ENCODE data around the gene FAR2. TPM values are rescaled to one million over a fixed set of nuclear protein-coding genes. Genes with fewer than 3 reads are reported as not detected.

The FAR2 gene
- polyA plus RNA-seq, 1 donor (not counting 4 experiments of a cell fraction or from before 2014, with no cell fraction given), result 9.2 TPM

DNA sequence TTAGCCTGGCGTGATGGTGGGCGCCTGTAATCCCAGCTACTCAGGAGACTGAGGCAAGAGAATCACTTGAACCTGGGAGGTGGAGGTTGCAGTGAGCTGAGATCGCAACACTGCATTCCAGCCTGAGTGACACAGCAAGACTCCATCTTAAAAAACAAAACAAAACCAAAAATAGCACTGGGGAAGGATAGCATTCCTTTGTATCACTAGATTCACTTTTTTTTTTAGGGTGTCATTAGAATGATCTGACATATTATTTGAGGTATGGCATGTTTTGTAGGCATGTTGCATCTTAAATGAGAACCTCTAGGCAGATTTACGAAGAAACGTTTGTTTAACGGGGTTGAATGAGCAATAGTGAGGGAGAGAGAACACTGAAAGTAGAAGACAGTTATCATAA lies 16.8 kb upstream of the FAR2 start:
- H3K79me2 ChIP-seq (ENCODE audit: control insufficient read depth, insufficient read depth, low read length), result no peaks in the 10 kb centered on the region
- DNase-seq (ENCODE audit: low read depth, low spot score) (no peak), FAIRE-seq (no peak)
- H3K27ac ChIP-seq (ENCODE audit: control insufficient read depth, insufficient read depth, low read length), result no peak overlapping the region
- no peak for TF ChIP-seq EZH2 (IDR thresholded peaks at IDR 0.05; ENCODE audit: low read length)
- TF ChIP-seq, protein P1, sequence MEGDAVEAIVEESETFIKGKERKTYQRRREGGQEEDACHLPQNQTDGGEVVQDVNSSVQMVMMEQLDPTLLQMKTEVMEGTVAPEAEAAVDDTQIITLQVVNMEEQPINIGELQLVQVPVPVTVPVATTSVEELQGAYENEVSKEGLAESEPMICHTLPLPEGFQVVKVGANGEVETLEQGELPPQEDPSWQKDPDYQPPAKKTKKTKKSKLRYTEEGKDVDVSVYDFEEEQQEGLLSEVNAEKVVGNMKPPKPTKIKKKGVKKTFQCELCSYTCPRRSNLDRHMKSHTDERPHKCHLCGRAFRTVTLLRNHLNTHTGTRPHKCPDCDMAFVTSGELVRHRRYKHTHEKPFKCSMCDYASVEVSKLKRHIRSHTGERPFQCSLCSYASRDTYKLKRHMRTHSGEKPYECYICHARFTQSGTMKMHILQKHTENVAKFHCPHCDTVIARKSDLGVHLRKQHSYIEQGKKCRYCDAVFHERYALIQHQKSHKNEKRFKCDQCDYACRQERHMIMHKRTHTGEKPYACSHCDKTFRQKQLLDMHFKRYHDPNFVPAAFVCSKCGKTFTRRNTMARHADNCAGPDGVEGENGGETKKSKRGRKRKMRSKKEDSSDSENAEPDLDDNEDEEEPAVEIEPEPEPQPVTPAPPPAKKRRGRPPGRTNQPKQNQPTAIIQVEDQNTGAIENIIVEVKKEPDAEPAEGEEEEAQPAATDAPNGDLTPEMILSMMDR (optimal IDR thresholded peaks at IDR 0.05 in 1 of 3, IDR thresholded peaks at IDR 0.05 in 1 of 3, conservative IDR thresholded peaks at IDR 0.05 in 1 of 3; ENCODE audit: extremely low read depth in 1 of 3, insufficient read depth in 2 of 3, low read length in 3 of 3), result no peak
- H2AFZ ChIP-seq (ENCODE audit: control insufficient read depth, low read length), result no peak overlapping the region
- no peaks in the 10 kb centered on the region for H3K36me3 ChIP-seq (ENCODE audit: control insufficient read depth in 2 of 2, extremely low read depth in 1 of 2, insufficient read depth in 2 of 2, low read length in 2 of 2)
- no peaks in the 10 kb centered on the region for H4K20me1 ChIP-seq (ENCODE audit: control insufficient read depth, extremely low read depth, insufficient read depth, low read length)
- peaks cover 2% of the 10 kb centered on the region for H3K9me3 ChIP-seq (ENCODE audit: control insufficient read depth, low read depth, low read length)
- dilution Hi-C loops (cut with MboI; ENCODE audit: extremely low pct_ligation_motif_present, low sequenced_read_pairs), result no loop called here
- H3K9me1 ChIP-seq (ENCODE audit: control insufficient read depth, extremely low read depth, insufficient read depth, low read length), result no peaks in the 10 kb centered on the region
- H3K4me1 ChIP-seq (ENCODE audit: control insufficient read depth, extremely low read depth, insufficient read depth, low read length), result peaks cover 3% of the 10 kb centered on the region
- H3K27me3 ChIP-seq (ENCODE audit: control insufficient read depth, extremely low read depth, insufficient read depth, low read length), result peaks cover 5% of the 10 kb centered on the region
- no peak overlapping the region for H3K4me2 ChIP-seq (ENCODE audit: control insufficient read depth, extremely low read depth, insufficient read depth, low read depth, low read length)
- H3K9ac ChIP-seq (ENCODE audit: control insufficient read depth, extremely low read depth, insufficient read depth, low read length), result no peak overlapping the region
- no peak overlapping the region for H3K4me3 ChIP-seq (ENCODE audit: control insufficient read depth in 2 of 3, extremely low read depth in 1 of 3, insufficient read depth in 2 of 3, low read depth in 1 of 3, low read length in 3 of 3)

DNA sequence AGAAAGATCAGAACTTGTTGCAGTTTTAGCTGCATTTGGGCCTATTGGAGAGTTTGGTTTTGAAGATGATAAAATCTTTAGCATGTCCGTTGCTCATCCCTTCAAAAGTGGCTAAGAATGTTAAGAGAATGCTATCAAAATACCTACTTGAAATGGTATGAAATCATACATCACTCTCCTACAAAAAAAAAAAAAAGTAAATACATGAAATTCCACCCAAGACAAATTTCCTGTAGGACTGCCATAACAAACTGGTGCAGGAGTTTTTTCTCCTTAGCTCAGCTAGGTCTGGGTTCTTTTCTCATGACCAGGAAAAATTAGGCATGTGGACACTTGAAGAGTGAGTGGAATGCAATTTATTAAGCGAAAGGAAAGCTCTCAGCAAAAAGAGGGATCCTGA lies 15.9 kb upstream of the FAR2 start:
- TF ChIP-seq, protein P1 (optimal IDR thresholded peaks at IDR 0.05 in 1 of 3, IDR thresholded peaks at IDR 0.05 in 1 of 3, conservative IDR thresholded peaks at IDR 0.05 in 1 of 3; ENCODE audit: extremely low read depth in 1 of 3, insufficient read depth in 2 of 3, low read length in 3 of 3), result no peak
- Histone ChIP-seq H2AFZ (ENCODE audit: control insufficient read depth, low read length) (peak overlapping the region; percentile 58), H3K27me3 (ENCODE audit: control insufficient read depth, extremely low read depth, insufficient read depth, low read length) (peaks cover 5% of the 10 kb centered on the region), H3K9me1 (ENCODE audit: control insufficient read depth, extremely low read depth, insufficient read depth, low read length) (no peaks in the 10 kb centered on the region), H4K20me1 (ENCODE audit: control insufficient read depth, extremely low read depth, insufficient read depth, low read length) (no peaks in the 10 kb centered on the region), H3K79me2 (ENCODE audit: control insufficient read depth, insufficient read depth, low read length) (no peaks in the 10 kb centered on the region), H3K4me1 (ENCODE audit: control insufficient read depth, extremely low read depth, insufficient read depth, low read length) (peaks cover 3% of the 10 kb centered on the region), H3K4me2 (ENCODE audit: control insufficient read depth, extremely low read depth, insufficient read depth, low read depth, low read length) (peak overlapping the region; percentile 22), H3K27ac (ENCODE audit: control insufficient read depth, insufficient read depth, low read length) (no peak overlapping the region), H3K4me3 (ENCODE audit: control insufficient read depth in 2 of 3, extremely low read depth in 1 of 3, insufficient read depth in 2 of 3, low read depth in 1 of 3, low read length in 3 of 3) (no peak overlapping the region), H3K9me3 (ENCODE audit: control insufficient read depth, low read depth, low read length) (peaks cover 2% of the 10 kb centered on the region), H3K36me3 (ENCODE audit: control insufficient read depth in 2 of 2, extremely low read depth in 1 of 2, insufficient read depth in 2 of 2, low read length in 2 of 2) (no peaks in the 10 kb centered on the region), H3K9ac (ENCODE audit: control insufficient read depth, extremely low read depth, insufficient read depth, low read length) (no peak overlapping the region)
- peak; percentile 49 for FAIRE-seq
- dilution Hi-C loops (cut with MboI; ENCODE audit: extremely low pct_ligation_motif_present, low sequenced_read_pairs), result no loop called here
- no peak for DNase-seq (ENCODE audit: low read depth, low spot score)

Measured in keratinocyte (primary cell).